RWPE2 (cell line): ENCODE results near the gene E2F7.
"Not testable (repeated sequence)": the region's sequence is repeated elsewhere in the genome, so short reads cannot be mapped to it uniquely, and the experiment has no call there.

ENCODE experiments used
- ATAC-seq: fragments of 200-7000 bp; cut with Tn5 transposase; 3 replicates; pipeline ENCODE4 v1.9.1; 2021; ENCODE audit warnings: low read depth
- DNase-seq: peaks from one replicate; pipeline ENCODE4 v3.0.0-alpha.2; 2020; ENCODE audit warnings: low spot score
- H3K27ac ChIP-seq: fragments of 450-650 bp; 2 replicates; pipeline ENCODE4 v1.5.1; 2017; ENCODE audit warnings: mild to moderate bottlenecking; ENCODE audit not compliant: poor library complexity, severe bottlenecking
- H3K27me3 ChIP-seq: fragments of 250-450 bp; sonication (Bioruptor Pico); 2 replicates; pipeline ENCODE4 v1.5.1; 2021; ENCODE audit warnings: mild to moderate bottlenecking, moderate library complexity; ENCODE audit not compliant: insufficient read depth, poor library complexity, severe bottlenecking
- H3K36me3 ChIP-seq: fragments of 250-450 bp; sonication (Bioruptor Pico); 2 replicates; pipeline ENCODE4 v1.5.1; 2020; ENCODE audit warnings: low read depth, mild to moderate bottlenecking, moderate library complexity
- H3K4me1 ChIP-seq: fragments of 250-450 bp; sonication (Bioruptor Pico); 2 replicates; pipeline ENCODE4 v1.5.1; 2021; ENCODE audit warnings: mild to moderate bottlenecking, moderate library complexity; ENCODE audit not compliant: insufficient read depth, poor library complexity, severe bottlenecking
- H3K4me3 ChIP-seq: fragments of 250-450 bp; sonication (Bioruptor Pico); 2 replicates; pipeline ENCODE4 v1.5.1; 2021; ENCODE audit warnings: mild to moderate bottlenecking, moderate library complexity; ENCODE audit not compliant: severe bottlenecking
- H3K9me3 ChIP-seq: fragments of 250-450 bp; sonication (Bioruptor Pico); 2 replicates; pipeline ENCODE4 v1.5.1; 2021; ENCODE audit warnings: mild to moderate bottlenecking, moderate library complexity; ENCODE audit not compliant: severe bottlenecking
- CTCF ChIP-seq: fragments of 450-650 bp; IDR thresholded peaks from one replicate; pipeline ENCODE4 v1.5.1; 2017; ENCODE audit warnings: mild to moderate bottlenecking, moderate library complexity; ENCODE audit not compliant: poor library complexity, severe bottlenecking

The E2F7 gene

GRCh38 chr12:77076886-77077285 lies 11.5 kb upstream of the E2F7 start:
- TF ChIP-seq CTCF: no peak
- Histone ChIP-seq H3K27ac (no peak overlapping the region), H3K9me3 (no peaks in the 10 kb centered on the region), H3K27me3 (no peaks in the 10 kb centered on the region), H3K36me3 (no peaks in the 10 kb centered on the region), H3K4me3 (no peak overlapping the region), H3K4me1 (no peaks in the 10 kb centered on the region)
- ATAC-seq: no peak
- DNase-seq: no peak

GRCh38 chr12:77073894-77074293 lies 8.5 kb upstream of the E2F7 start:
- not testable (repeated sequence) for H3K27me3 ChIP-seq, H3K9me3 ChIP-seq, H3K4me1 ChIP-seq, DNase-seq, H3K4me3 ChIP-seq, H3K36me3 ChIP-seq, H3K27ac ChIP-seq, ATAC-seq

GRCh38 chr12:77072833-77073495 lies 7.6 kb upstream of the E2F7 start:
- Histone ChIP-seq H3K27me3 (no peaks in the 10 kb centered on the region), H3K9me3 (no peaks in the 10 kb centered on the region), H3K4me3 (no peak overlapping the region), H3K36me3 (no peaks in the 10 kb centered on the region), H3K27ac (no peak overlapping the region), H3K4me1 (no peaks in the 10 kb centered on the region)
- no peak for TF ChIP-seq CTCF
- ATAC-seq (no peak), DNase-seq (no peak)

- no peaks in the 10 kb centered on the region for H3K36me3 ChIP-seq
- H3K4me3 ChIP-seq: no peak overlapping the region
- no peaks in the 10 kb centered on the region for H3K27me3 ChIP-seq
- no peak overlapping the region for H3K27ac ChIP-seq
- H3K4me1 ChIP-seq: peaks cover 7% of the 10 kb centered on the region
- ATAC-seq: no peak
- H3K9me3 ChIP-seq: no peaks in the 10 kb centered on the region
- DNase-seq: no peak
- no peak for TF ChIP-seq CTCF
Observed at GRCh38 chr12:77070800-77071449, 5.6 kb upstream of the E2F7 start.

GRCh38 chr12:77070382-77070781 lies 5.0 kb upstream of the E2F7 start:
- H3K9me3 ChIP-seq: no peaks in the 10 kb centered on the region
- no peak overlapping the region for H3K27ac ChIP-seq
- no peaks in the 10 kb centered on the region for H3K27me3 ChIP-seq
- ATAC-seq (no peak), DNase-seq (no peak)
- no peaks in the 10 kb centered on the region for H3K36me3 ChIP-seq
- peaks cover 7% of the 10 kb centered on the region for H3K4me1 ChIP-seq
- no peak for TF ChIP-seq CTCF
- H3K4me3 ChIP-seq: no peak overlapping the region
